Head of caudate nucleus (tissue), 42 donors: ENCODE data around the gene CENPS.

Experiments used
- DNase-seq, 42 donors: peaks; one replicate each; pipeline versions ENCODE4 v3.0.0 to v3.0.0-alpha.2; 2020 to 2021; ENCODE audit warnings: mixed read lengths in 7 of 42
- intact Hi-C: fragments of 100-400 bp; cut with DNase I; formaldehyde crosslinking; loops from one replicate; pipeline ENCODE4 v1.15.0; 2022

The CENPS gene

GRCh38 chr1:10430216-10431069 is at the start of gene CENPS:
CENPS (plus strand) TSS chr1:10430433; CDS start chr1:10430518, 85 bp downstream.
- peak; percentile 29 to 95 (median 84) for DNase-seq
- intact Hi-C loops: loop anchor here (2.0 kb wide), 1 partner anchor 54 kb away; no protein-coding TSS in a partner anchor

GRCh38 chr1:10380594-10381275 is 49.5 kb upstream of the CENPS start:
- peak in 26 of 42 donors; percentile 13 to 73 (median 37) for DNase-seq
- intact Hi-C loops: no loop called here

DNA sequence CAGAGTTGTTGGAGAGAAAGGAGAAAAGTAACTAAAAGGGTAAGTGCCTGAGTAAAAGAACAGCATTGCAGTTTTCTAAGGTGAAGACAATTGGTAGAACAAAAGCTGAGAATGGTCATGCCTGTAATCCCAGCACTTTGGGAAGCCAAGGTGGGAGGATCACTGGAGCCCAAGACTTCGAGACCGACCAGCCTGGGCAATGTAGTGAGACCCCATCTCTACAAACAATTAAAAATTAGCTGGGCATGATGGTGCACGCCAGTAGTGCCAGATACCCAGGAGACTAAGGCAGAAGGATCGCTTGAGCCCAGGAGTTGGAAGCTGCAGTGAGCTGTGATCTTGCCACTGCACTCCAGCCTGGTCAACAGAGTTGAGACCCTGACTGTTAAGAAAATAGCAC is 46.6 kb upstream of the CENPS start:
- intact Hi-C loops: no loop called here

DNA sequence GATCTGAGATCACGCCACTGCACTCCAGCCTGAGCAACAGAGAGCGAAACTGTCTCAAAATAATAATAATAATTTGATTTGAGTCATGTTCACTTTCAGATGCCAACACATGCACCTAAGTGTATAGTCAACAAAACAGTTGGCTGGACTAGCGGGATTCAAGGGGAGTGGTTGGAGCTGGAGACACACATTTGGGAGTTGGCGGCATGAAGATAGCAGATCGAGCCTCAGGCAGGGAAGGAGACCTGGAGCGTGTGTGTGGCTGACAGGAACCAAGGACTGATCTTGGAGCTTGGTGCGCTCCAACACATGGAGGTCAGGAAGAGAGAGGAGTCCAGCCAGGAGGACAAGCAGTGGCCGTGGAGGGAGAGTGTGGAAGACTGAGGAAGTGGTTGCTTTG is 46.0 kb upstream of the CENPS start:
- DNase-seq: no peak
- intact Hi-C loops: no loop called here

More for the DNA sequence above, 46.6 kb upstream of the CENPS start:
- no peak for DNase-seq

GRCh38 chr1:10386761-10387676 is 43.2 kb upstream of the CENPS start:
- no peak for DNase-seq
- intact Hi-C loops: no loop called here

DNA sequence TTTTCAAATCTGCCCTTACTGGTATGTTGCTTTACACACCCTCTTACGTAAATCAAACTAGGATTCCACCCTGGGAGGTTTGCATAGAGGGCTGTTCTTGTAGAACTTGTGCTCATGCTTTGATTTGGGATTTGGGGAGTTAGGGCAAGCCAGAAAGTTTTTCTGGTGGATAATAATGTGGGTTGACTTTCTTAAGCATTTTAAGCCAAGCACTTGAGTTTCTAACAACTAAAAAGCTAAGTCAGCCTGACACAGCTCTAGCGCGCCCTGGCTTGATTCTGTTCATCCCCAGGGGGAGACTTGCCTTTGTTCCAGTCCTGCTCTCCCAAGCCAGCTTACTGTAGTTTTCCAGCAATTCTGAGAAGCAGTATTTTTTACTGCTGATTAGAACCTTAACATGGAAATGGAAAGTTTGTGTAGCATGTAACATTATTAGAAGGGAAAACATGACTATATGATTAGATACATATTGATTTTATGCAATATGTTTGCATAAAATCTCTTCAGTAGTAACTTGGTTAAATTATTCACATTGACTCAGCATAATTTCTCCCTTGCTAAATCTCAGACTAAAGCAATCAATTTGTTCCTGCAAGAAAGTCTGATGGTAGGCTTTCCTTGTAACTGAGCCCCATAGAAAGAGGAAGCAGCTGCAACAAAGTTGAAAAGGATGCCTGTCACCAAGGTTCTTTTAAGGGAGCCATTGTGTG is 42.4 kb upstream of the CENPS start:
- intact Hi-C loops: no loop called here
- DNase-seq: peak in 26 of 42 donors; percentile 8 to 67 (median 31)

DNA sequence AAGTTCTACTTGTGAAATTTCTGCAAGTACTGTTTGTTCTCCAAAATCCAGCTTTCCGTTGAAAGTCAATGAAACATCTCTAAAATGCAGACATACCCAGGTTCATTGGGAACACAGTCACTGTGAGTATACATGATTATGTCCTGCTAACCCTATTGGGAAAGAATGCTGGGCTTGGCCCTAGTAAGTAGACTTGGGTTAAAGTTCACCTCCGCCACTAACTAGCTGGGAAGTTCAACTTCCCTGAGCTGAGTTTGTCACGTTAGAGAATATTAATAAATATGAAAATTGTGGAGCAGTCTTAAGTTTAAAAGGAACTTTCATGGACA is 41.9 kb upstream of the CENPS start:
- intact Hi-C loops: no loop called here
- no peak for DNase-seq

DNA sequence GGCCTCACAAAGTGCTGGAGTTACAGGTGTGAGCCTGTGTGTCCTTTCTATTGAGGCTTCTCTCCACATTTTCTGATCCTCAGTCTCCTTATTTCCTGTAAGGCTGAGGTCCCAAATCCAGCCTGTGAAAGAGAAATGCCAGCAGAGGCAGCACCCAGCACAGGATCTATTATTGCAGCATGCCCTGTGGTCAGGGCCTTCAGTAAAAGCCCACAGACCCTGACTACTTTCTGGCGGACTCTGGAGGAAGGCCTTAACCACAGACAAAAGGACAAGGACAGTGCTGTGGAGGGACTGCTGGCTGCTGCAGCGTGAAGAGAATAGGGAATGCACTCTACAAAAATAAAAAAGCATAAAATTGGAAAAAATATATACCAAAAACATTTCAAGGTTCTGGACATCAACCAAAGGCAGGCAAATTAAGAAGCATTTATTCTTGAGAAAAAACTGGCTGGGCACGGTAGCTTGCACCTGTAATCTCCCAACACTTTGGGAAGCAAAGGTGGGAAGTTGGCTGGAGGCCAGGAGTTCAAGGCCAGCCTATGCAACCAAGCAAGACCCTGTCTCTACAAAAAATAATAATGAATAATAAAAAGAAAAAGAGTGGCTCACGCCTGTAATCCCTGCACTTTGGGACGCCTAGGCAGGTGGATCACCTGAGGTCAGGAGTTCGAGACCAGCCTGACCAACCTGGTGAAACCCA is 40.8 kb upstream of the CENPS start:
- DNase-seq: no peak
- intact Hi-C loops: no loop called here

DNA sequence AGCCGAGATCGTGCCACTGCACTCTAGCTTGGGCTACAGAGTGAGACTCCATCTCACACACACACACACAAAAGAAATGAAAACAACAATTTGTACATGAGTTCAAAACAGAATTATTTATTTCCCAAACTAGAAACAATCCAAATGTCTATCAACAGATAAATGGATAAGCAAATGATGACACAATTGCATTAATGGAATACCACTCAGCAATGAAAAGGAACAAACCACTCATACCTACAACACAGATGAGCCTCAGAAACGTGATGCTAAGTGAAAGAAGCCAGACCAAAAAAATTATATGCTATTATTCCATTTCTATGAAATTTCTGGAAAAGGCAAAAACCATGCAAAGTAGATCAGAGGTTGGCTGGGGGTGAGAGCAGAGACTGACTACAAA is 33.4 kb upstream of the CENPS start:
- DNase-seq: no peak
- intact Hi-C loops: no loop called here

DNA sequence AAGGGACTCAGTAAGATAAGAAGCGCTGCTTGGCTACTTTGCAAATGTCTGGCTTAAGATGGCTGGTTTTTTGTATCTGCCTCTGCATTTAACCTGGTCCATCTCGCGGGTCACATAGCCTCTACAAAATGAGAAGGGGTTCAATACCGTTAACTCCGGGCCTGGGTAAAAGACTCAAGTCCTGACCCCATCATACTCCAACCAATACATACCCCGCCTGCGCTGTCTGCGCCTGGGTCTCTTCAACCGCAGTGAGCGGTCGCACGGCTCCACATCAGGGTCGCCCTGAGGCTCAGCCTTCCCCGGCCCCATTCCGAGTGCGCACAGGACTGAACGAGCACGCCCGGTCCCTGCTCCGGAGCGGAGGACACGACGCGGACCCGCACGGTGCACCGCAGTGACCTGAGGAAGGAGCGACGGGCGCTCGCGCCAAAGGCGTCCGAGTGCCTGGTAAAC is 31.9 kb upstream of the CENPS start:
- intact Hi-C loops: no loop called here
- DNase-seq: no peak

- intact Hi-C loops: no loop called here
- peak; percentile 97 to 100 (median 99) for DNase-seq
These were observed 31.3 kb upstream of the CENPS start, which contains the start of gene PGD for GRCh38 chr1:10398734-10399443. PGD (plus strand) TSS chr1:10399064; CDS start chr1:10399118, 54 bp downstream.

DNA sequence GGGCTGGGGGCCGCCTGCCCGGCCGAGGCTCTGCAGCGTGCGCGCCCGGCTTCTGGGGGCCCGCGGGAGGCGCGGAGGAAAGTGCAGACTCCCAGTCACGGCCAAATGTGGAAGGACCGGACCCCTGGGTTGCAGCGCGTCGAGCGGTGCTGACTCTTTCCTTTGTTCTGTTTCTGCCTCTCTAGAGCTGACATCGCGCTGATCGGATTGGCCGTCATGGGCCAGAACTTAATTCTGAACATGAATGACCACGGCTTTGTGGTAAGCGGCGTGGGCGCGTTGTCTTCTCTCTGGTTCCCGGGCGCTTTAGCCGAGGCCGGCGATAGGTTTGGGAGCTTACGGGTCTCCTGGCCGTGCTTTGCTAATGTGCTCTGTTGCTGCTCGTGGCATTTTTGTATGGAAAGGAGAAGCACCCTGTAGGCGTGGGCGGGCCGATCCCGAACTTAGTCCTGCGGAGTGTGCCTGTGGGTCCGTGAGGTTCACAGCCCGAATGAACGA is 30.7 kb upstream of the CENPS start:
- DNase-seq: peak in 32 of 42 donors; percentile 6 to 55 (median 28)
- intact Hi-C loops: no loop called here

- intact Hi-C loops: no loop called here
- no peak for DNase-seq
These were observed 30.2 kb upstream of the CENPS start for GRCh38 chr1:10400013-10400412.

DNA sequence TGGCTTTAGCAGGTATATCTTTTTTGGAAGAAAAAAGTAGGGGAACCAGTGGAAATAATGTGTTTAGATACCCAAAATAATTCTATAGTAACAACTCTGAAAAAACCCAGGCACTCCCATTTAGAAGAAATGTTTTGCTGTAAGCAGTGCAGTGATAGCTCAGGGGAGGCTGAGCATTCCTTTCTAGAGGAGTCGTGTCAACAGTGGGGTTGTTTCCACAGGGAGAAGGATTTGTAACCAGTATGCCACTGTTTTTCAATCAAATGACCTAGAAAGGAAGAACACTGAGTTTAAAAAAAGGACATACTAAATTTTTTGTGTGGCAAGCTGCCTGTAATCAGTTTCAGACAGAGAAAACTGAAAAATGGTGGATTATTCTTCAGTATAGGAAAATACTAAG is 29.0 kb upstream of the CENPS start:
- intact Hi-C loops: no loop called here
- no peak for DNase-seq

GRCh38 chr1:10402729-10403274 is 27.4 kb upstream of the CENPS start:
- DNase-seq: no peak
- intact Hi-C loops: no loop called here

DNA sequence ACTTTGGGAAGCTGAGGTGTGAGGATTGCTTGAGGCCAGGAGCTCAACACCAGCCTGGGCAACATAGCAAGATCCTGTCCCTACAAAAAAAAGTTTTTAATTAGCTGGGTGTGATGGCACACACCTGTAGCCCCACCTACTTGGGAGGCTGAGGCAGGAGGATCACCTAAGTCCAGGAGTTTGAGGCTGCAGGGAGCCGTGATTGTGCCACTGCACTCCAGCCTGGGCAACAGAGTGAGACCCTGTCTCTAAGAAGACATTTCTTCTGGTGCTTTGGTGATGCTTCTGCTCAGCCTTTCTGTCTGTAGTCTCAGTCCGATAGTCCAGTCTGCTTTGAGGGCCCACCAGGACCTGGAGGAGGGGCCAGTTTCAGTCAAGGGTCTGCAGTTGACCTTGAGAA is 23.0 kb upstream of the CENPS start:
- intact Hi-C loops: no loop called here
- no peak for DNase-seq
